WTC11 (cell line): Measurements from ENCODE around the gene UBL5.

Source experiments
- CTCF ChIP-seq: fragments of 200-600 bp; IDR thresholded peaks from 2 replicates; pipeline ENCODE4 v1.8.0; 2022; ENCODE audit warnings: antibody characterized with exemption
- ETV6 ChIP-seq: sonication (generic); formaldehyde crosslinking; IDR thresholded peaks from 2 replicates; pipeline ENCODE4 v1.8.1; 2022; ENCODE audit warnings: mild to moderate bottlenecking, missing genetic modification reagents
- GABPB1 ChIP-seq: sonication (generic); formaldehyde crosslinking; IDR thresholded peaks from 2 replicates; pipeline ENCODE4 v1.8.1; 2023; ENCODE audit warnings: mild to moderate bottlenecking, missing genetic modification reagents
- GRHL2 ChIP-seq: fragments of 250-450 bp; sonication (Bioruptor Pico); IDR thresholded peaks from 2 replicates; pipeline ENCODE4 v1.8.0; 2022; ENCODE audit warnings: mild to moderate bottlenecking, moderate library complexity; ENCODE audit not compliant: insufficient replicate concordance, severe bottlenecking
- MAX ChIP-seq: sonication (generic); formaldehyde crosslinking; IDR thresholded peaks from 2 replicates; pipeline ENCODE4 v1.8.0; 2022; ENCODE audit warnings: mild to moderate bottlenecking, missing genetic modification reagents
- NR3C1 ChIP-seq: sonication (generic); formaldehyde crosslinking; conservative IDR thresholded peaks from 2 replicates; pipeline ENCODE4 v1.8.1; 2023; ENCODE audit warnings: low read depth, mild to moderate bottlenecking, missing genetic modification reagents
- ZBTB21 ChIP-seq: sonication (generic); formaldehyde crosslinking; IDR thresholded peaks from 2 replicates; pipeline ENCODE4 v1.8.1; 2023; ENCODE audit warnings: mild to moderate bottlenecking, missing genetic modification reagents, borderline replicate concordance
- ZNF396 ChIP-seq: fragments of 250-450 bp; sonication (Bioruptor Pico); IDR thresholded peaks from 2 replicates; pipeline ENCODE4 v1.8.0; 2021; ENCODE audit warnings: mild to moderate bottlenecking, moderate library complexity, borderline replicate concordance
- TF ChIP-seq, protein P1 (sequence below): sonication (generic); formaldehyde crosslinking; IDR thresholded peaks from 2 replicates; pipeline ENCODE4 v1.8.0; 2022; ENCODE audit warnings: mild to moderate bottlenecking, missing genetic modification reagents
- TF ChIP-seq, protein P2 (sequence below): sonication (generic); formaldehyde crosslinking; IDR thresholded peaks from 2 replicates; pipeline ENCODE4 v1.8.1; 2023; ENCODE audit warnings: mild to moderate bottlenecking, missing genetic modification reagents, borderline replicate concordance

DNA sequence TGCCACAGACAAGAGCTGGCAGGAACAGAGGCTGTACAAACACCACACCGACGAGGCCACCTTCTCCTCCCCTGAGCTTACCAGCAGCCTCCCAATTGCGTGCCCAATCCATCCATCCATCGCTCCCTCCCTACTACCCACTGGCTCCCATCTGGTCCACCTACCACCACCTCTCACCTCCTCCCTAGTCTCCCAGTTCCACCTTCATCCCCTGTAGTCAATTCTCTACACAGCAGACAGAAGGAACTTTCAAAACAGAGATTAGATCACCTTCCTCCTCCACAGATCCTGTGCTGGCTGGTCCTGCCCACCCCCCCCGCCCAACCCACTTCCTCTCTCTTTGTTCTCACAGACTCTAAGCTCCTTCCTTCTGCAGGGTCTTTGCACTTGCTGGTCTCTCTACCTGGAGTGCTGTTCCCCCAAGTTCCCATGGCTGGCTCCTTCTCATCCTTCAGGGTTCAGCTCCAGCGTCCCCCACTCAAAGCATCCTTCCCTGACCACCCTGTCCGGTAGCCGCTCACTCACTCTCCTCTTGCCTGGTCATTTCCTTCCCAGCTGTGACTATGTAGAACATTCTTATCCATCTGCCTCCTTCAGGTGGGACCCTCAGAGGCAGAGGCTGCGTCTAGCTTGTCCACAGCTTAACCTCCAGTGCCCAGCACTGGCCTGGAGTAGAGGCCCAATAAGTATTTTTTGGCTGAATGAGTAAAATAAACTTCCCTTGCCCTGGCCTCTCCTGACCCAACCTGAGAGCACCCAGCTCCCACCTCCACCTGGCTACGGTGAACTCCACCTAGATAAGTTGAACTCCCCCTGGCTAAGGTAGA lies 30.4 kb downstream of the UBL5 start:
- TF ChIP-seq CTCF: no peak
- no peak for TF ChIP-seq GRHL2
- no peak for TF ChIP-seq ETV6 (CRISPR knock-in tag)
- TF ChIP-seq GABPB1 (CRISPR knock-in tag): no peak
- TF ChIP-seq, protein P1, sequence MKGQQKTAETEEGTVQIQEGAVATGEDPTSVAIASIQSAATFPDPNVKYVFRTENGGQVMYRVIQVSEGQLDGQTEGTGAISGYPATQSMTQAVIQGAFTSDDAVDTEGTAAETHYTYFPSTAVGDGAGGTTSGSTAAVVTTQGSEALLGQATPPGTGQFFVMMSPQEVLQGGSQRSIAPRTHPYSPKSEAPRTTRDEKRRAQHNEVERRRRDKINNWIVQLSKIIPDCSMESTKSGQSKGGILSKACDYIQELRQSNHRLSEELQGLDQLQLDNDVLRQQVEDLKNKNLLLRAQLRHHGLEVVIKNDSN: no peak
- no peak for TF ChIP-seq NR3C1 (CRISPR knock-in tag)
- TF ChIP-seq, protein P2, sequence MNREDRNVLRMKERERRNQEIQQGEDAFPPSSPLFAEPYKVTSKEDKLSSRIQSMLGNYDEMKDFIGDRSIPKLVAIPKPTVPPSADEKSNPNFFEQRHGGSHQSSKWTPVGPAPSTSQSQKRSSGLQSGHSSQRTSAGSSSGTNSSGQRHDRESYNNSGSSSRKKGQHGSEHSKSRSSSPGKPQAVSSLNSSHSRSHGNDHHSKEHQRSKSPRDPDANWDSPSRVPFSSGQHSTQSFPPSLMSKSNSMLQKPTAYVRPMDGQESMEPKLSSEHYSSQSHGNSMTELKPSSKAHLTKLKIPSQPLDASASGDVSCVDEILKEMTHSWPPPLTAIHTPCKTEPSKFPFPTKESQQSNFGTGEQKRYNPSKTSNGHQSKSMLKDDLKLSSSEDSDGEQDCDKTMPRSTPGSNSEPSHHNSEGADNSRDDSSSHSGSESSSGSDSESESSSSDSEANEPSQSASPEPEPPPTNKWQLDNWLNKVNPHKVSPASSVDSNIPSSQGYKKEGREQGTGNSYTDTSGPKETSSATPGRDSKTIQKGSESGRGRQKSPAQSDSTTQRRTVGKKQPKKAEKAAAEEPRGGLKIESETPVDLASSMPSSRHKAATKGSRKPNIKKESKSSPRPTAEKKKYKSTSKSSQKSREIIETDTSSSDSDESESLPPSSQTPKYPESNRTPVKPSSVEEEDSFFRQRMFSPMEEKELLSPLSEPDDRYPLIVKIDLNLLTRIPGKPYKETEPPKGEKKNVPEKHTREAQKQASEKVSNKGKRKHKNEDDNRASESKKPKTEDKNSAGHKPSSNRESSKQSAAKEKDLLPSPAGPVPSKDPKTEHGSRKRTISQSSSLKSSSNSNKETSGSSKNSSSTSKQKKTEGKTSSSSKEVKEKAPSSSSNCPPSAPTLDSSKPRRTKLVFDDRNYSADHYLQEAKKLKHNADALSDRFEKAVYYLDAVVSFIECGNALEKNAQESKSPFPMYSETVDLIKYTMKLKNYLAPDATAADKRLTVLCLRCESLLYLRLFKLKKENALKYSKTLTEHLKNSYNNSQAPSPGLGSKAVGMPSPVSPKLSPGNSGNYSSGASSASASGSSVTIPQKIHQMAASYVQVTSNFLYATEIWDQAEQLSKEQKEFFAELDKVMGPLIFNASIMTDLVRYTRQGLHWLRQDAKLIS (CRISPR knock-in tag): no peak
- no peak for TF ChIP-seq MAX (CRISPR knock-in tag)
- no peak for TF ChIP-seq ZNF396
- no peak for TF ChIP-seq ZBTB21
